Panc1 (cell line): ENCODE data around the gene OR6B2. TPM values are rescaled to one million over a fixed set of nuclear protein-coding genes. Genes with fewer than 3 reads are reported as not detected.

ENCODE experiments used
- ATAC-seq: fragments of 200-7000 bp; cut with Tn5 transposase; 2 replicates; pipeline ENCODE4 v1.9.1; 2020; ENCODE audit warnings: mild to moderate bottlenecking, moderate library complexity
- BruUV-seq: library from RNA; stranded (reverse); fragments of 400-500 nt; replicated peaks from 2 replicates; lab custom pipeline; 2021; lab: Mats Ljungman, UMichigan
- CTCF ChIA-PET: fragments of 300-600 bp; sonication (Branson Sonifier 250); formaldehyde crosslinking; loops from one replicate; lab custom pipeline; 2022; ENCODE audit warnings: antibody characterized with exemption; lab: Charles Lee
- POLR2A ChIA-PET: fragments of 300-600 bp; sonication (Branson Sonifier 250); formaldehyde crosslinking; loops from one replicate; lab custom pipeline; 2022; ENCODE audit warnings: antibody characterized with exemption; lab: Charles Lee
- DNase-seq: peaks from one replicate; pipeline ENCODE4 v3.0.0-alpha.2; 2010; ENCODE audit warnings: low read depth, low spot score
- H3K27ac ChIP-seq: 2 replicates; pipeline ENCODE4 v1.5.1; 2011; ENCODE audit warnings: mild to moderate bottlenecking, low read length, inconsistent platforms
- H3K27me3 ChIP-seq: fragments of 200-500 bp; sonication (Bioruptor generic); 2 replicates; pipeline ENCODE4 v1.6.0; 2014; ENCODE audit warnings: low read length, inconsistent platforms; ENCODE audit not compliant: control insufficient read depth, insufficient read depth
- H3K36me3 ChIP-seq: fragments of 200-500 bp; sonication (Bioruptor generic); 2 replicates; pipeline ENCODE4 v1.5.1; 2014; ENCODE audit warnings: inconsistent platforms, mild to moderate bottlenecking, low read length, moderate library complexity; ENCODE audit not compliant: control insufficient read depth, insufficient read depth
- H3K4me1 ChIP-seq: 2 replicates; pipeline ENCODE4 v1.5.1; 2011; ENCODE audit warnings: inconsistent platforms, mild to moderate bottlenecking, low read length, moderate library complexity; ENCODE audit not compliant: control insufficient read depth, insufficient read depth
- H3K4me3 ChIP-seq, 2 experiments: 2 replicates each; pipeline ENCODE4 v1.5.1; 2011 to 2012; ENCODE audit warnings: low read depth in 2 of 2, low read length in 2 of 2, mild to moderate bottlenecking in 2 of 2, inconsistent platforms in 1 of 2, moderate library complexity in 1 of 2
- H3K9me3 ChIP-seq: fragments of 200-500 bp; sonication (Bioruptor generic); 2 replicates; pipeline ENCODE4 v1.5.1; 2014; ENCODE audit warnings: low read depth, mild to moderate bottlenecking, inconsistent platforms, low read length, moderate library complexity; ENCODE audit not compliant: control insufficient read depth, insufficient read depth
- POLR2AphosphoS5 ChIP-seq: IDR thresholded peaks from 2 replicates; pipeline ENCODE4 v1.6.1; 2012; ENCODE audit warnings: mild to moderate bottlenecking, low read depth, low read length, moderate library complexity
- SIN3A ChIP-seq: IDR thresholded peaks from 2 replicates; pipeline ENCODE4 v1.6.1; 2012; ENCODE audit warnings: low read depth, mild to moderate bottlenecking, low read length, moderate library complexity, borderline replicate concordance; ENCODE audit not compliant: insufficient read depth
- TCF7L2 ChIP-seq: IDR thresholded peaks from 2 replicates; pipeline ENCODE4 v1.6.1; 2011; ENCODE audit warnings: mild to moderate bottlenecking, low read depth, low read length, inconsistent platforms
- in situ Hi-C: cut with HindIII; loops from 2 replicates; pipeline ENCODE4 v1.10.0; 2016; ENCODE audit warnings: low sequenced_read_pairs, low pct_unique_long_range_greater_than_20kb
- intact Hi-C: fragments of 100-400 bp; cut with micrococcal nuclease; formaldehyde crosslinking; loops from one replicate; pipeline ENCODE4 v1.10.0; 2022; ENCODE audit not compliant: unreplicated experiment
- total RNA-seq: library from RNA; stranded (reverse); gene quantifications from one replicate; pipeline ENCODE4 v1.2.1, GENCODE V29; 2021; ENCODE audit not compliant: unreplicated experiment
- TF ChIP-seq, protein P1 (sequence below), 2 experiments: IDR thresholded peaks; 2 replicates each; pipeline ENCODE4 v1.6.1; 2011 to 2012; ENCODE audit warnings: low read depth in 2 of 2, control low read depth in 1 of 2, low read length in 1 of 2, mild to moderate bottlenecking in 1 of 2, moderate library complexity in 1 of 2; ENCODE audit not compliant: insufficient read depth in 1 of 2
- TF ChIP-seq, protein P2 (sequence below): fragments of 450-650 bp; IDR thresholded peaks from 2 replicates; pipeline ENCODE4 v1.5.1; 2017; ENCODE audit warnings: mild to moderate bottlenecking

The OR6B2 gene
- total RNA-seq, 1 experiment from 2014 or later, result not detected

DNA sequence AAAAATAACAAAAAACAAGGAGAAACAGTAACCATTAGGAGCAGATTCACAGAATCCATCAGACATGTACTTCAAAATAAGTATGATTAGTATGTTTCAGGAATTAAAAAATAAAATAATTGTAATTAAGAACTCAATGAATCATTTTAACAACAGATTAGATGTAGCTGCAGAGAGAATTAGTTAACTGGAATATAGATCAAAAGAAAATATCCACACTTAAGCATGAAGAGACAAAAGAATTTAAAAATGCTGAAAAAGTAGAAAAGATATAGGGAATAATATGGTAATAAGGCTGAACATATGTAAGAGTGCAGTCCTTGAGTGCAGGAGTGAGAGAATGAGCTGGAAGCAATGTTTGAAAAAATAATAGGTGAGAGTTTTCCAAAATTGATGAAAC is 47.2 kb upstream of the OR6B2 start:
- ChIA-PET CTCF (no interaction called here), POLR2A (no interaction called here)
- TF ChIP-seq, protein P1, sequence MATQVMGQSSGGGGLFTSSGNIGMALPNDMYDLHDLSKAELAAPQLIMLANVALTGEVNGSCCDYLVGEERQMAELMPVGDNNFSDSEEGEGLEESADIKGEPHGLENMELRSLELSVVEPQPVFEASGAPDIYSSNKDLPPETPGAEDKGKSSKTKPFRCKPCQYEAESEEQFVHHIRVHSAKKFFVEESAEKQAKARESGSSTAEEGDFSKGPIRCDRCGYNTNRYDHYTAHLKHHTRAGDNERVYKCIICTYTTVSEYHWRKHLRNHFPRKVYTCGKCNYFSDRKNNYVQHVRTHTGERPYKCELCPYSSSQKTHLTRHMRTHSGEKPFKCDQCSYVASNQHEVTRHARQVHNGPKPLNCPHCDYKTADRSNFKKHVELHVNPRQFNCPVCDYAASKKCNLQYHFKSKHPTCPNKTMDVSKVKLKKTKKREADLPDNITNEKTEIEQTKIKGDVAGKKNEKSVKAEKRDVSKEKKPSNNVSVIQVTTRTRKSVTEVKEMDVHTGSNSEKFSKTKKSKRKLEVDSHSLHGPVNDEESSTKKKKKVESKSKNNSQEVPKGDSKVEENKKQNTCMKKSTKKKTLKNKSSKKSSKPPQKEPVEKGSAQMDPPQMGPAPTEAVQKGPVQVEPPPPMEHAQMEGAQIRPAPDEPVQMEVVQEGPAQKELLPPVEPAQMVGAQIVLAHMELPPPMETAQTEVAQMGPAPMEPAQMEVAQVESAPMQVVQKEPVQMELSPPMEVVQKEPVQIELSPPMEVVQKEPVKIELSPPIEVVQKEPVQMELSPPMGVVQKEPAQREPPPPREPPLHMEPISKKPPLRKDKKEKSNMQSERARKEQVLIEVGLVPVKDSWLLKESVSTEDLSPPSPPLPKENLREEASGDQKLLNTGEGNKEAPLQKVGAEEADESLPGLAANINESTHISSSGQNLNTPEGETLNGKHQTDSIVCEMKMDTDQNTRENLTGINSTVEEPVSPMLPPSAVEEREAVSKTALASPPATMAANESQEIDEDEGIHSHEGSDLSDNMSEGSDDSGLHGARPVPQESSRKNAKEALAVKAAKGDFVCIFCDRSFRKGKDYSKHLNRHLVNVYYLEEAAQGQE (IDR thresholded peaks at IDR 0.05; ENCODE audit: insufficient read depth in 1 of 2, low read depth in 2 of 2, low read length in 1 of 2), result no peak
- TF ChIP-seq SIN3A (no peak), POLR2AphosphoS5 (no peak), TCF7L2 (no peak)
- TF ChIP-seq, protein P2, sequence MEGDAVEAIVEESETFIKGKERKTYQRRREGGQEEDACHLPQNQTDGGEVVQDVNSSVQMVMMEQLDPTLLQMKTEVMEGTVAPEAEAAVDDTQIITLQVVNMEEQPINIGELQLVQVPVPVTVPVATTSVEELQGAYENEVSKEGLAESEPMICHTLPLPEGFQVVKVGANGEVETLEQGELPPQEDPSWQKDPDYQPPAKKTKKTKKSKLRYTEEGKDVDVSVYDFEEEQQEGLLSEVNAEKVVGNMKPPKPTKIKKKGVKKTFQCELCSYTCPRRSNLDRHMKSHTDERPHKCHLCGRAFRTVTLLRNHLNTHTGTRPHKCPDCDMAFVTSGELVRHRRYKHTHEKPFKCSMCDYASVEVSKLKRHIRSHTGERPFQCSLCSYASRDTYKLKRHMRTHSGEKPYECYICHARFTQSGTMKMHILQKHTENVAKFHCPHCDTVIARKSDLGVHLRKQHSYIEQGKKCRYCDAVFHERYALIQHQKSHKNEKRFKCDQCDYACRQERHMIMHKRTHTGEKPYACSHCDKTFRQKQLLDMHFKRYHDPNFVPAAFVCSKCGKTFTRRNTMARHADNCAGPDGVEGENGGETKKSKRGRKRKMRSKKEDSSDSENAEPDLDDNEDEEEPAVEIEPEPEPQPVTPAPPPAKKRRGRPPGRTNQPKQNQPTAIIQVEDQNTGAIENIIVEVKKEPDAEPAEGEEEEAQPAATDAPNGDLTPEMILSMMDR, result no peak
- H3K9me3 ChIP-seq, result peaks cover 18% of the 10 kb centered on the region
- no TSS peak for BruUV-seq
- no peak overlapping the region for H3K4me3 ChIP-seq
- intact Hi-C loops, result no loop called here
- no peak for ATAC-seq
- peaks cover 4% of the 10 kb centered on the region for H3K27me3 ChIP-seq
- in situ Hi-C loops, result no loop called here
- H3K4me1 ChIP-seq, result no peaks in the 10 kb centered on the region
- H3K36me3 ChIP-seq, result no peaks in the 10 kb centered on the region
- DNase-seq, result no peak
- H3K27ac ChIP-seq, result no peak overlapping the region

DNA sequence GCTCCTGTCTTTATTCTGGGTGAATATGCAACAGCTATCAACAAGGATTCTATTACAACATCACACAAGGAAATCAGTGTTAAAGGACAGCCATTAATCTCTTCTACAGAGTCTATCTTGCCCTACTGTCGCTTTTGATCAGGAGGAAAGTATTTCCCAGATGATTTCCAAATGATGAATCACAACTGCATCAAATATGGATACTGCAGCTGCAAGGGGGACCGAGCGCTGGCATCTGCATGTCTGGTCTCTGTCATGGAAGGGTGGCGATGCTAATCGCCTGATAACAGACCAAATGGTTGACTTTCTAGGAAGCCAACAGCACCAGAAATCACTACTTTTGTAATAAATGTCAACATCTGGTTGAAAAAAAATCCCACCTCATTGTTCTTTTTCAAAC is 44.3 kb upstream of the OR6B2 start:
- H3K27ac ChIP-seq, result no peak overlapping the region
- BruUV-seq, result no TSS peak
- peaks cover 18% of the 10 kb centered on the region for H3K9me3 ChIP-seq
- in situ Hi-C loops (no loop called here), intact Hi-C loops (no loop called here)
- CTCF ChIA-PET, result no interaction called here
- H3K4me1 ChIP-seq, result no peaks in the 10 kb centered on the region
- no peak for DNase-seq
- no peak for ATAC-seq
- H3K4me3 ChIP-seq, result no peak overlapping the region
- no peaks in the 10 kb centered on the region for H3K27me3 ChIP-seq
- TF ChIP-seq, protein P2, result no peak
- TF ChIP-seq TCF7L2 (no peak), POLR2AphosphoS5 (no peak)
- H3K36me3 ChIP-seq, result no peaks in the 10 kb centered on the region
- POLR2A ChIA-PET, result interaction anchor here (0.7 kb wide), 1 partner anchor 72 kb away, joined by 16 read pairs; no protein-coding TSS in a partner anchor
